Measurements from ENCODE around the gene NODAL.

NODAL gene

GRCh38 chr10:70462349-70462984 lies 21.0 kb upstream of the NODAL start:
- no peak for DNase-seq

- peak; percentile 77 for DNase-seq
Observed at GRCh38 chr10:70461397-70462348, 20.2 kb upstream of the NODAL start.

DNA sequence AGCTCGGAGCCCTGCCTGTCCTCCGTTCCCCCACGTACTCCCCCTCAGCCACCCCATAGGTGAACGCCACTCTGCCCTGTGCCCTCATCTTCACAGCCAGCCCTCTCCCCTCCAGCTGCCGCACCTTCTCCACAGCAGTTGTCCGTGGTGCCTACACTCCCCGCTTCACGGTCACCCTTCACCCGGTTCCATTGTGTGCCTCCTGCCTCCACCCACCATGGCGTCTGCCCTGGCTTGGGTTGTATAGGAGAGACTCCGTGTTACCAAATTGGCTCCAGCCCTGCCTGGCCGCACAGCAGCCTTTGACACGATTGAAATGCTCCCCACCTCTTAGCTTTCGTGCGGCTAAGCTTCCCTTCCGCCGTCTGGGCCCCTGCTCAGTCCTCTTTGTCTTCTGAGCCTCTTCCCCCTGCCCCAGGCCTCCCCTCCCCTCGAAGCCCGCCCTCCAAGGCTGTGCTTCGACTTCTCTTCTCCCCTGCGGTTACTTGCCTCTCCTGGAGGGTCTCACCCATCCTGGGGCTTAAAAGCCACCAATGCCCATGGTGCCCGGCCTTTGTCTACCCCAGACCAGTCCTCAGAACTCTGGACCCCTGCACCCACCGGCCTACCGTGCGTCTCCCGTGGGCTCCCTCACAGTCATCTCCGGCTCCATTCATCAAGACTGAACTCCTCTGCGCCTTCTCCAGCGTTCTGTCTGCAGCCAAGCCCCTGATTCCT lies 18.5 kb upstream of the NODAL start:
- DNase-seq: no peak

DNA sequence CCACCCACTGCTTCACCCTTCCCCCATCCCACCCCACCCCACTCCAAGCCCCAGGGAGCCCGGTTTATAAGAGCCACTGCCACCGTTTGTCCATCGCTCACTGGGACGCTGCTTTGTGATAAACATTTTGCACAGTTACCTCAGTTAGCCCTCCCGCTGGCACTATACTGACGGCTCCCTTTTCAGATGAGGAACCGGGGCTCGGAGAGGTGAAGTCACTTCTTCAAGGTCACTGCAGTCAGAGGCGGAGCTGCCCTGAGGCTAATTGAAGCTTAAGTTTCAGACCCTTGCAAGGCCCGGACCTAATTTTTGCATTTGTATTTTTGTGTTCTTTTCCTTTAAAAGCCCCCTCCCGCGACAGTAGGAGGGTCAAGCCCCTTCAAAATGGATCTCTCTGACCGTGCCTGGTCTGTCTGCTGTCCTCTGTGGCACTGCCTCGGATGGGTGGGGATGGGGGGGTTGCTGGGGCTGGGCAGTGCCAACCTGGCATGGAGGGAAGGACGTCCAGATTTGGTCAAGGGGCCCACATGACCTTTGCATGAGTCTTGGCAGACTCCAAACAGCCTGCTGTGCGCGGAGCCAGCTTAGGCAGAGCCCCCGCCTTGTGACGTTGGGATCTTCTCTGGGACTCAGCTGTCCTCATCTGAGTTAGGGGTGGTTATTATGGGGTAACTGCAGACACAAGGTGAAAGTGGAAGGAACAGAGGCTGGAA lies 17.7 kb upstream of the NODAL start:
- no peak for DNase-seq

DNA sequence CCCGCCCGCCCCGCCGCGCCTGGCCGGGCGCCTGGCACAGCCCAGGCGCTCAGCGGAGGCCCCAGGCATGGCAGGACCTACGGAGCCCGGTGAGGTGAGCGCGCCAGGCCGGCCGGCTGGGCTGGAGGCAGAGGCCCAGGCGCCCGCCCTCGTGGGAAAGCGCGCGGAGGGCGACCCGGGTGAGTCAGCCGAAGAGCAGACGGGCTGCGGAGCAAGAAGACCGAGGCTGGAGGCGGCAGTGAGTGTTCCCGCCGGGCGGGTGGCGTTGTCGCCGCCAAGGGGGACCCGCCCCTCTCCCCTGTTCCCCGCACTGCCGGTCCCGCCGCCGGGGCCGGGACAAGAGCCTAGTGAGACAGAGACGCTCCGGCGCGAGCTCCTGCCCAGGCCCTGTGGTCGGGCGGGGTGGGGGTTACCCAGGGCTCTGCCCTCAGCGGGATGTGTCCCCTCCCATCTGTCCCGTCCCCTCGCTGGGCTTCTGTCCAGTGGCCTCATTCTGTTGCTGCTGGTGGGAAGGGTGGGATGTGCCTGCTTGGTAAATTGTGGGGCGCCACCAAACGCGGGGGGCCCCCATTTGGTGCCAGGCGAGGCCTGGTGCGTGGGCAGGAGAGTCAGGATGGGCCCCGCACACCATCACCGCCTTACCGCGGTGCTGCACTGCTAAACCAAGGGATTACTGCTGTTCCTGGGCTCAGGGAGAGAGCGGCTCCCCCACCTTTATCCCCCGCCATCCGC lies 17.0 kb upstream of the NODAL start:
- peak; percentile 82 for DNase-seq

GRCh38 chr10:70457759-70458305 lies 16.4 kb upstream of the NODAL start:
- DNase-seq: no peak

- DNase-seq: no peak
Observed at GRCh38 chr10:70456164-70456563, 14.7 kb upstream of the NODAL start.

DNA sequence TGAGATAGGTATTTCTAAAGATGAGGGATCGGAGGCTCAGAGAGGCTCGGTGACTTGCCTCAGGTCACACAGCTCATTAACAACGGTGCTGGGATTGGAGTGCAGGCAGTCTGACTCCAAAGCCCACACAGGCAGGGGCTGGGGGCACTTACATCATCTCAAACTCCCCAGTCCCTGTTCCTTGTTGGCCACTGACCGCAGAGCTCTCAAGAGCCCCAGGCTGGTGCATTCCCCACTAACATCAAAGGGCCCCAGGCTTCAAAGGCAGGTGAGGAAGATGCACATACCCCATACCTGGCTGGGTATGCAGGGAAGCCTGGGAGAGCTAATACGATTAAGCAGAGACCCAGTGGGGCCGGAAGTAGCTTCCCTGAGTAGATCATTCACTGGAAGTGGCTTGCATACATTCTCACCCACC lies 13.7 kb upstream of the NODAL start:
- no peak for DNase-seq

DNA sequence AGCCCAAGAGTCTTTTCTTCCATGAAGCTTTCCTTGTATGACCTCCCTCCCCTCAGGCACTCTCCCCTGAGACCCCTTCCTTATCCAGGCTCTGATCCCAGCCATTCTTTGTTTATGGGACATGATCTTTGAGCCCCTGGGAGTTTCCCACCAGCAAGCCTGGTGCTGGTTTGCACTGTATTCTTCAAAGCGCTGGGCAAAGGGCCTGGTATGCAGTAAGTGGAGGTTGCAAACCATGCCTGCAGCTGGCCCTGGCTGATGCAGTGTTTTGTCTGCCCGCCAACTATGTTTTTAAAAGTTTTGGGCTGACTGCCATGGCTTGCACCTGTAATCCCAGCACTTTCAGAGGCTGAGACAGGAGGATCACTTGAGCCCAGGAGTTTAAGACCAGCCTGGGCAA lies 6.8 kb upstream of the NODAL start:
- DNase-seq: no peak

DNA sequence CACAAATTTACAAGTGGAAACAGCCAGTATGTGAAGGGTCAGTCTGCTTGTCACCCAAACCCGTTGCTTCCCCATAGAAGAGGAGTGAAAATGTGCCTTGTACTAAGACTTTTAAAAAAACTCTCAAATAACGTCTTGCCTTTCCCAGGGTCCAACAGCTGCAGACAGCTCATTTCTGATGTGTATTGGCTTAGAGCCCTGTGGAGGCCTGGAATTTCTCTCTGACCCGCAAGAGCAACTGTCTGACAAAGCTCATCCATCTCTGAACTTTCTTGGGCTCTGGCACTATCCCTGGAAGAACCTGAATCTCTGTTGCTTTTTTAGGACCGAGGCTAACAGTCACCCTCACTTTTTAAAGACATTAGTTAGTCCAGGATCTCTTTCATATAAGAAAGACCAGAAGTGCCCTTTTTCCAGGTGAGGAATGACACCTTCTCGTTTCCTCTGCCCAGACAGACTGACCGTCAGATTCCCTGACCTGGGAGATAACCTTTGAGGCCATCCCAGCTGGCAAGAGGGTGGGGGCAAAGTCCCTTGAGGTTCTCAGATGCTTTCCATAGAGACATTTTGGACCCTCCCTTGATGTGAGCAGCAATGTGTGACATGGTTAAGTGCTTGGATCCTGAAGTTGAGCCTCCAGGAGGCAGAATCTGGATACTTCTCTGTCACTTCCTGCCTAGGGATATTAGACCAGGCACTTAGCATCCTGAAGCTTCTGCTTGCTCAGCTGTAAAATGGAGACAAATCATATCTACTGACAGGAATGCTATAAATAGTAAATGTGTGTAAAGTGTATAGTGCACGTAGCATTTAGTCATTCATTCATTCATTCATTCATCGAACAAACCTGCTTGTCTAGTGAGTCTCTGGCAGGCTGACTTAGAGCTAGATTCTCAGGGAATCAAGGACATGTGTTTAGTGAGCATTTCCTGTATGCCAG lies 4.5 kb upstream of the NODAL start:
- no peak for DNase-seq

DNA sequence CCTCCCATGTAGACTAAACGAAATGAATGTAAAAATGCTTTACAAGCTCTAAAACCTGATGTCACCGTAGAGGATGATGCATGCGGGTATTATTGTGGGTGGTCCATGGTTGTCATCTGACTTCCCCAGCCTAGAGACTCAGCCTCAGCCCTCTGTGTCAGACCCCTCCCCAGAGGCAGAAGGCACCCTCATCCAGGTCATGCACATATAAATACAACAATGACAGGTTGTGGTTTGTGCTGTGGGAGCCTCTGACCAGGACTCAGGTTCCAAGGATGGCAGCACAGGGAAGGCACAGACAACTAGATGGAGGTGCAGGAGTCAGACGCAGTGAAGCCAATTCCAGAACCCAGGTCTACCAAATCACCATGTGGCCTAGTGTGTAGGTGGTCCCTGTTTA lies 3.3 kb upstream of the NODAL start:
- DNase-seq: no peak

DNA sequence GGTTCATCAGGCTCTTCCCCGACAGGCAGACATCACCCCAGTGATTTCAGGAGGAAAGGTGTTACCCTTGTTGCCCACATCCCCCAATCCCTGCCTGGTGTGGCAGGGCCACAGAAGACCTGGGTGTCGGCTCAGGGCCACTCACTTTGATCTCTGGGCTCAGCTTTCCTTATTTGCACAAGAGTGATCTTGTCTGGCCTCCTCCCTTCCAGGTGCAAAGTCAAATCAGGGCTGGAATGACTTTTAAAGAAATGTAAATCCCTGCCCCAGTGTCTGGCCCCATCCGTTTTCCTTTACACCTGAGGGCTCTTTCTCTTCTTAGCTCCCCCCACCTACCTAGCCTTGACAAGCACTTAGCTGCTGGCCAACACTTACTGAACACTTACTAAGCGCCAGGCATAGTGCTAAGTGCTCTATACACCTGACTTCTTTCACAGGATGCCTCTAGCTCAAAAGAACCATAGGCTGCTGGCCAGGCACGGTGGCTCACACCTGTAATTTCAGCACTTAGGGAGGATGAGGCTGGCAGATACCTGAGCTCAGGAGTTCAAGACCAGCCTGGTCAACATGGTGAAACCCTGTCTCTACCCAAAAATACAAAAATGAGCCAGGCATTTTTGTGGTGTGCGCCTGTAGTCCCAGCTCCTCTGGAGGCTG lies 979 bp upstream of the NODAL start:
- DNase-seq: no peak

DNA sequence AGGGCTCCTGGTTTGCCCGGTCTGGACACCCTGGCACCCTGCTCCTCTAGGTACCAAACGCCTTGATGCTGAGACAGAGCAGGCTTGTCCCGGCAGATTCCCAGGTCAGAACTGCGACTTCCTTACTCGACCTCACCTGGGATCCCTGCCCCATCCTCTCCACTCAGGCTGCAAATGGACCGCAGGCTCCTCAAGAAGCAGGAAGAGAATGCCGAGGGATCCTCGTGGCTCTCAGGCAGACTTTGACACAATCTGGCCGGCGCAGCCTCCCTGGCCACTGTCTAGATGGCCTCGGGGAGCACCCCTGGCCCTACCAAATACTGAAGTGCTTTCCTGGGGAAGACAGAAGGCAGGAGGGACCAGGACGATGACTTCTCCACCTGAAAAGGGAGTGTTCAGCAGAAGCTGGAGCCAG lies 421 bp upstream of the NODAL start:
- DNase-seq: no peak

- no peak for DNase-seq
Observed at GRCh38 chr10:70440296-70441160, 953 bp downstream of the NODAL start.

DNA sequence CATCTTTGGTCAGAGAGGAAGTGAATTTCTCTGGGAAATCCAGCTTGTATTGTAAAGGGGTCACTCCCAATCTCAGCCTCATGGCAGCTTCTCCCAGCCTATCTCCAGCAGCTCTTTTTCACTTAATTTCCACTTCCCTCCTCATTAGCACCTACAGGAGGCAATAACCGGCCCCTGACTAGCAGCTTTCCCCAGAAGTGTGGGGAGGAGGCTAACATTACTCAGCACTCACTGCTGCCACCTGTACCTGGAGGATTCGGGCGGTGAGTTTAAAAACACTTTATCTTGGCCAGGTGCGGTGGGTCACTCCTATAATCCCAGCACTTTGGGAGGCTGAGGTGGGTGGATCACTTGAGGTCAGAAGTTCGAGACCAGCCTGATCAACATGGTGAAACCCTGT lies 3.8 kb downstream of the NODAL start:
- DNase-seq: peak; percentile 19

DNA sequence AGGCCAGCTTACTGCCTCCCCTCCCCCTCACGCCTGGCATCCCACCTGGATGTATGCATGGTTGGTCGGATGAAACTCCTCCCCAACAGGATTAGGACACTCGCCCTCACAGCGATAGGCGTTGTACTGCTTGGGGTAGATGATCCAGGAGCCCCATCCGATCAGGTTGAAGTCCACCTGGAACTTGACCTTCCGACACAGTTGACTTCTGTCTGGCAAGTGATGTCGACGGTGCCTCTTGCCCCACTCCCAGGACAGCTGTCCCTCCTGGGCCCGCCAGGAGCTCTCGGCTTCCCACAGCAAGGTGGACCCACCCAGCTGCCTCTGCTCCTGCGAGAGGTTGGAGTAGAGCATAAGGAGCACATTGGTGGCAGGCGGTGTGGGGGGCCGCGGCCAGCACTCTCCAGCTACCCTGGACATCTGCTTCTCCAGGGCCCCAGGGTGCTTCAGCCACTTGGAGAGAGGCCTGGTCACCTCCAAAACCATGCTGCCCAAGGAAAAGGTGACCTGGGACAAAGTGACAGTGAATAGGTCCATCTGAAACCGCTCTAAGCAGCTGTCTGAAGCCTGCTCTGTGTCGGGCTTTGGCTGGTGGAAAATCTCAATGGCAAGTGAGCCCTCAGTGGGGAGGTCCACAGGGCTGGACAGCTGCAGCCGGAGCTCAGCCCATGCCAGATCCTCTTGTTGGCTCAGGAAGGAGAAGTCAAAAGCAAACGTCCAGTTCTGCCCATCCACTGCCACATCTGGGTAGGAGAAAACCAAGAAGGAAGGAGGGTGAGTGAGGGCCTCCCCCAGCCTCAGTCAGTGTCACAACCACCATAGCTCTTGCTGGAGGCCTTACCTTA lies 6.0 kb downstream of the NODAL start:
- peak; percentile 43 for DNase-seq

DNA sequence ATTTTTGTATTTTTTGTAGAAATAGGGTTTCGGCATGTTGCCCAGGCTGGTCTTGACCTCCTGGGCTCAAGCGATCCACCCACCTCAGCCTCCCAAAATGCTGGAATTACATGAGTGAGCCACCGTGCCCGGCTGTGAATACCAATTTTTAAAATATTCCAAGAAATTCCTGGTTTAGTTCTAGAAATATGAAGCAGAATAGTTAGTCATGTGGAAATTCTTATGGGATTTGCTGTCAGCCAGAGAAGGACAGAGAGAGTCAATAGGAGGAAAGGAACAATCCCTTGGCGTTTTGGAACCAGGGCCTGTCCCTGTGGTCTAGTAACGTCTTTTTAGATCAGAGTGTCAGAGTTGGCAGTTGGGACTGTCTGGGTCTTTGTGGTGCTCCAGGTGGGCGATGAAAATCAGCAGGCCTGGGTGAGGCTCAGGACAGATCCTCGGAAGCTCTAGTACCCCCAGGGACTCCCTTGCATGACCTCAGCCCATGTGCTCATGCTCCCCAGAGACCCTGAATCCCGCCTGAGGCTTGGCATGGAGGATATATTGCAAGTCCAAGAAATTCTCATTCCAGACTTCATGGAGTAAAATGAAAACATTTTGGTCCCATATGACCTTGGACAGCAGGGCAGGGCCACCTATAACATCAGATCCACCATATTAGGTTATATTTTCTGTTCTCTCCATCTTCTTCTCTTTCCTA lies 7.8 kb downstream of the NODAL start:
- peak; percentile 34 for DNase-seq

Measured in activated effector memory CD4-positive, alpha-beta T cell treated with anti-CD3 and anti-CD28 coated beads, Interleukin-2, amount 50 U/mL, for 16 hours (primary cell).